ENCODE results near the gene PBXIP1. TPM values are rescaled to one million over a fixed set of nuclear protein-coding genes. Genes with fewer than 3 reads are reported as not detected.

PBXIP1 gene
- total RNA-seq (2022) = 48.1 and 49.6 TPM in 2 replicates
- percentile 53 among the genes with signal in this experiment for Bru-seq, nascent RNA
- BruChase-seq, experiment 1, labeled RNA remaining after a 6-hour chase = percentile 78 among the genes with signal in this experiment
- percentile 69 among the genes with signal in this experiment for BruChase-seq, experiment 2, labeled RNA remaining after a 2-hour chase
- long read RNA-seq, partial matches to known transcripts = 15 of 22 reads
- long read RNA-seq, other reads (novel, unspliced or antisense) = 3 of 22 reads

GRCh38 chr1:154955718-154956543, at the start of gene PBXIP1:
TSS of gene PBXIP1 (minus strand) at chr1:154956099. CDS start at chr1:154953721, 2,378 bp downstream.
- DNase-seq = peak; percentile 89
- H3K4me1 Mint-ChIP-seq (ENCODE audit: low read depth, unreplicated experiment) = peaks cover 39% of the 10 kb centered on the region
- CTCF ChIA-PET = interaction anchor here (0.7 to 3.0 kb wide), 14 partner anchors 12 to 399 kb away, joined by 3 to 10 read pairs (median 4); partner anchors contain the start of genes ADAM15, FLAD1 and PMVK
- peaks cover 68% of the 10 kb centered on the region for H3K36me3 Mint-ChIP-seq (ENCODE audit: insufficient read depth, unreplicated experiment)
- BruUV-seq (replicated peaks) = no TSS peak
- TF ChIP-seq CTCF (IDR thresholded peaks at IDR 0.05; ENCODE audit: unreplicated experiment) = peak; percentile 23
- no peaks in the 10 kb centered on the region for H3K9me3 Mint-ChIP-seq (ENCODE audit: low read depth, unreplicated experiment)
- peak within 1 kb of the TSS; percentile 70 for H3K27ac Mint-ChIP-seq (ENCODE audit: unreplicated experiment)
- H3K27me3 Mint-ChIP-seq (ENCODE audit: unreplicated experiment) = no peaks in the 10 kb centered on the region
- intact Hi-C loops (cut with micrococcal nuclease; ENCODE audit: unreplicated experiment) = no loop called here
- peak within 1 kb of the TSS; percentile 80 for H3K4me3 Mint-ChIP-seq (ENCODE audit: low read depth, unreplicated experiment)

GRCh38 chr1:155005076-155006011, 49.4 kb upstream of the PBXIP1 start:
- TF ChIP-seq CTCF (IDR thresholded peaks at IDR 0.05; ENCODE audit: unreplicated experiment) = no peak
- DNase-seq = no peak
- BruUV-seq (replicated peaks) = no TSS peak
- peak overlapping the region; percentile 94 for H3K4me3 Mint-ChIP-seq (ENCODE audit: low read depth, unreplicated experiment)
- intact Hi-C loops (cut with micrococcal nuclease; ENCODE audit: unreplicated experiment) = loop anchor here (10.0 kb wide), 1 partner anchor 49 kb away; the partner anchor contains the start of gene ADAM15
- H3K4me1 Mint-ChIP-seq (ENCODE audit: low read depth, unreplicated experiment) = peaks cover 36% of the 10 kb centered on the region
- CTCF ChIA-PET = interaction anchor here (0.5 to 2.6 kb wide), 3 partner anchors 12 to 646 kb away, joined by 3 to 11 read pairs (median 3); no protein-coding TSS in a partner anchor
- H3K27me3 Mint-ChIP-seq (ENCODE audit: unreplicated experiment) = no peaks in the 10 kb centered on the region
- H3K36me3 Mint-ChIP-seq (ENCODE audit: insufficient read depth, unreplicated experiment) = peaks cover 44% of the 10 kb centered on the region
- H3K9me3 Mint-ChIP-seq (ENCODE audit: low read depth, unreplicated experiment) = no peaks in the 10 kb centered on the region
- peak overlapping the region; percentile 93 for H3K27ac Mint-ChIP-seq (ENCODE audit: unreplicated experiment)

- CTCF ChIA-PET = interaction anchor here (0.5 to 1.2 kb wide), 7 partner anchors 8 to 647 kb away, joined by 3 read pairs; partner anchors contain the start of gene ADAM15
- peaks cover 44% of the 10 kb centered on the region for H3K4me1 Mint-ChIP-seq (ENCODE audit: low read depth, unreplicated experiment)
- BruUV-seq (replicated peaks) = TSS peak; percentile 2
- no peak for TF ChIP-seq CTCF (IDR thresholded peaks at IDR 0.05; ENCODE audit: unreplicated experiment)
- H3K27ac Mint-ChIP-seq (ENCODE audit: unreplicated experiment) = peak overlapping the region; percentile 93
- intact Hi-C loops (cut with micrococcal nuclease; ENCODE audit: unreplicated experiment) = loop anchor here (10.0 kb wide), 1 partner anchor 50 kb away; the partner anchor contains the start of gene ADAM15
- no peaks in the 10 kb centered on the region for H3K9me3 Mint-ChIP-seq (ENCODE audit: low read depth, unreplicated experiment)
- no peaks in the 10 kb centered on the region for H3K27me3 Mint-ChIP-seq (ENCODE audit: unreplicated experiment)
- peak overlapping the region; percentile 94 for H3K4me3 Mint-ChIP-seq (ENCODE audit: low read depth, unreplicated experiment)
- no peak for DNase-seq
- peaks cover 52% of the 10 kb centered on the region for H3K36me3 Mint-ChIP-seq (ENCODE audit: insufficient read depth, unreplicated experiment)
These were observed 48.6 kb upstream of the PBXIP1 start for GRCh38 chr1:155004352-155005075.

Measured in Calu3 (cell line).